Measurements from ENCODE around the gene RNF223.

GRCh38 chr1:1034439-1034781 lies 39.7 kb downstream of the RNF223 start:
- TF ChIP-seq, protein P1, sequence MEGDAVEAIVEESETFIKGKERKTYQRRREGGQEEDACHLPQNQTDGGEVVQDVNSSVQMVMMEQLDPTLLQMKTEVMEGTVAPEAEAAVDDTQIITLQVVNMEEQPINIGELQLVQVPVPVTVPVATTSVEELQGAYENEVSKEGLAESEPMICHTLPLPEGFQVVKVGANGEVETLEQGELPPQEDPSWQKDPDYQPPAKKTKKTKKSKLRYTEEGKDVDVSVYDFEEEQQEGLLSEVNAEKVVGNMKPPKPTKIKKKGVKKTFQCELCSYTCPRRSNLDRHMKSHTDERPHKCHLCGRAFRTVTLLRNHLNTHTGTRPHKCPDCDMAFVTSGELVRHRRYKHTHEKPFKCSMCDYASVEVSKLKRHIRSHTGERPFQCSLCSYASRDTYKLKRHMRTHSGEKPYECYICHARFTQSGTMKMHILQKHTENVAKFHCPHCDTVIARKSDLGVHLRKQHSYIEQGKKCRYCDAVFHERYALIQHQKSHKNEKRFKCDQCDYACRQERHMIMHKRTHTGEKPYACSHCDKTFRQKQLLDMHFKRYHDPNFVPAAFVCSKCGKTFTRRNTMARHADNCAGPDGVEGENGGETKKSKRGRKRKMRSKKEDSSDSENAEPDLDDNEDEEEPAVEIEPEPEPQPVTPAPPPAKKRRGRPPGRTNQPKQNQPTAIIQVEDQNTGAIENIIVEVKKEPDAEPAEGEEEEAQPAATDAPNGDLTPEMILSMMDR (IDR thresholded peaks at IDR 0.05), result no peak
- TF ChIP-seq, protein P2, sequence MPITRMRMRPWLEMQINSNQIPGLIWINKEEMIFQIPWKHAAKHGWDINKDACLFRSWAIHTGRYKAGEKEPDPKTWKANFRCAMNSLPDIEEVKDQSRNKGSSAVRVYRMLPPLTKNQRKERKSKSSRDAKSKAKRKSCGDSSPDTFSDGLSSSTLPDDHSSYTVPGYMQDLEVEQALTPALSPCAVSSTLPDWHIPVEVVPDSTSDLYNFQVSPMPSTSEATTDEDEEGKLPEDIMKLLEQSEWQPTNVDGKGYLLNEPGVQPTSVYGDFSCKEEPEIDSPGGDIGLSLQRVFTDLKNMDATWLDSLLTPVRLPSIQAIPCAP (CRISPR knock-in tag; IDR thresholded peaks at IDR 0.05), result no peak
- TF ChIP-seq ATF2 (CRISPR knock-in tag; IDR thresholded peaks at IDR 0.05; ENCODE audit: borderline replicate concordance, low read depth) (no peak), ZNF263 (CRISPR knock-in tag; IDR thresholded peaks at IDR 0.05; ENCODE audit: low read depth) (no peak), SP1 (CRISPR knock-in tag; conservative IDR thresholded peaks at IDR 0.05) (no peak), ZBTB43 (CRISPR knock-in tag; IDR thresholded peaks at IDR 0.05) (no peak), ESRRA (CRISPR knock-in tag; IDR thresholded peaks at IDR 0.05; ENCODE audit: borderline replicate concordance) (no peak), JAZF1 (CRISPR knock-in tag; IDR thresholded peaks at IDR 0.05) (no peak), ZNF121 (CRISPR knock-in tag; IDR thresholded peaks at IDR 0.05) (no peak), CREM (CRISPR knock-in tag; IDR thresholded peaks at IDR 0.05) (no peak), SOX15 (CRISPR knock-in tag; IDR thresholded peaks at IDR 0.05) (no peak)
- TF ChIP-seq, protein P3, sequence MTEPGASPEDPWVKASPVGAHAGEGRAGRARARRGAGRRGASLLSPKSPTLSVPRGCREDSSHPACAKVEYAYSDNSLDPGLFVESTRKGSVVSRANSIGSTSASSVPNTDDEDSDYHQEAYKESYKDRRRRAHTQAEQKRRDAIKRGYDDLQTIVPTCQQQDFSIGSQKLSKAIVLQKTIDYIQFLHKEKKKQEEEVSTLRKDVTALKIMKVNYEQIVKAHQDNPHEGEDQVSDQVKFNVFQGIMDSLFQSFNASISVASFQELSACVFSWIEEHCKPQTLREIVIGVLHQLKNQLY (CRISPR knock-in tag; IDR thresholded peaks at IDR 0.05), result no peak
- TF ChIP-seq, protein P4, sequence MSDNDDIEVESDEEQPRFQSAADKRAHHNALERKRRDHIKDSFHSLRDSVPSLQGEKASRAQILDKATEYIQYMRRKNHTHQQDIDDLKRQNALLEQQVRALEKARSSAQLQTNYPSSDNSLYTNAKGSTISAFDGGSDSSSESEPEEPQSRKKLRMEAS (CRISPR knock-in tag; IDR thresholded peaks at IDR 0.05), result no peak
